DMS53 treated with DMSO at 0.1 percent for 48 hours (cell line): ENCODE data around the gene SPRR1A.

ENCODE experiments used
- DNase-seq: peaks from one replicate; lab custom pipeline; 2025; ENCODE audit not compliant: unreplicated experiment; lab: John Stamatoyannopoulos, UW

Gene SPRR1A

DNA sequence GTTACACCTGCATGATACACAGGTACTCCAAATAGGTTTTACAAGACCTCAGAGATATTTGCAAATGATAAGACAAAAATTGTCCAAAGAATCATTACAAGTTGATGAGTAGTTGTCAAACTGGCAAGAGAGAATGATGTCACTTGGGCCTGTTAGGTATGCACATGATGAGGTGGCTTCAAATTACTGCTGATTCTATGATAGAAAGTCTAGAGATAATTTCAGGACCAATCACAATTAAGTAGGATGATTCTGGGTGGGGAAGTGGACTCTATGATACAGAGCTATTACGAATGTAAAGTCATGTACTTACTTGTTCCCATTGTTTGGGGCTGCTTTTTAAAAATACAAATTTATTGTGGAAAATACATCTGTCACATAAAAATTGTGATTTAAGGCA, 41.9 kb downstream of the SPRR1A start:
- DNase-seq: no peak

DNA sequence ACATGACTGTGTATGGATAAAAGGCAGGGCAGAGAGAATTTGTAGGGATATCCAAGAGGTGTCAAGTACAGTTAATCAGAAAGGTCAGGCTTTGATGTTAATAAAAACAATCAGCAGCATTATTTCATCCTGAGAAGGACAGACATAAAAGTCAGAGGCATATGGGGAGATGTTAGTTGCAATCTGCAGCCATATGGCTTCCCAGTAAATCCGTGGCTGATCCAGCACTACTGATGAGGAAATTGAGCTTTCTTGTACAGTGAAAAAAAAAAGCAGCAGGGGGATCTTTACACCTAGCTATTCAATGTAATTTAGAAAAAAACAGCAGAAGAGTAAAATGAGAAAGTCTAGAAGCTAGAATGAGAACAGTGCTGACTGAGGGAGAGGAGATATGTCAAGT, 44.9 kb downstream of the SPRR1A start:
- DNase-seq: no peak

DNA sequence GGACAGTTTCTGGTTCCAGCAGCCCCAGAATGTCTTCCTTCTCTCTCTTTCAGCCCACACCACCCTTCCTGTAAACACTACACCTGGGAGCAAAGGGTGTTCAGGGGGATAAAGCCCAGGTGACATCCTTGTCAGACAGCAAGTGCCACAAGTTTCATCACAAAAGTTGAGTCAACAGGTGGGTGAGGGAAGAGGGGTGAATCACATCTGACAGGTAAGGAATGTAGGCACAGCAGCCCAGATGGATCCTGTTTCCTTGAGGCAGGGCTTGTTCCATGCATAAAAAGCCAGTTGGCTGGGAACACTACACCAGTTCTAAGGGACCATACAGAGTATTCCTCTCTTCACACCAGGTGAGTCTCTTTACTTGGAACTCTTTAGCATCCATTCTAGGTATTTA, 47.0 kb downstream of the SPRR1A start, which contains the start of gene SPRR1B:
Gene SPRR1B (plus strand): TSS at position 309 of the 400 bp plus-strand sequence. CDS start 1,143 bp downstream, outside the sequence.
- no peak for DNase-seq

DNA sequence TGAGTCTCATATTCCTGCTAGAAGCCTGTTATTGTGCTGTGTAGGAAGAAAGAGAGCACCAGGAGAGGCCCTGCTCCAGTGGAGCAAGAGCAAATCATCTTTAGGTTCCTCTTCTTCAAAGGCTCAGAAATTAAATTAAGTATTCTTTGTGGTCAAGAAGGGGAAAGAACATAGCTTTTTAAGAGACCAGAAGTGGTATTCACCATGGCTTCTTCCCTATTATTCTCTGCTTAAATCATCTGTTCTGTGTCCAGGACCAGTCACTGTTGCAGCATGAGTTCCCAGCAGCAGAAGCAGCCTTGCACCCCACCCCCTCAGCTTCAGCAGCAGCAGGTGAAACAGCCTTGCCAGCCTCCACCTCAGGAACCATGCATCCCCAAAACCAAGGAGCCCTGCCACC, 48.2 kb downstream of the SPRR1A start:
- DNase-seq: no peak

DNA sequence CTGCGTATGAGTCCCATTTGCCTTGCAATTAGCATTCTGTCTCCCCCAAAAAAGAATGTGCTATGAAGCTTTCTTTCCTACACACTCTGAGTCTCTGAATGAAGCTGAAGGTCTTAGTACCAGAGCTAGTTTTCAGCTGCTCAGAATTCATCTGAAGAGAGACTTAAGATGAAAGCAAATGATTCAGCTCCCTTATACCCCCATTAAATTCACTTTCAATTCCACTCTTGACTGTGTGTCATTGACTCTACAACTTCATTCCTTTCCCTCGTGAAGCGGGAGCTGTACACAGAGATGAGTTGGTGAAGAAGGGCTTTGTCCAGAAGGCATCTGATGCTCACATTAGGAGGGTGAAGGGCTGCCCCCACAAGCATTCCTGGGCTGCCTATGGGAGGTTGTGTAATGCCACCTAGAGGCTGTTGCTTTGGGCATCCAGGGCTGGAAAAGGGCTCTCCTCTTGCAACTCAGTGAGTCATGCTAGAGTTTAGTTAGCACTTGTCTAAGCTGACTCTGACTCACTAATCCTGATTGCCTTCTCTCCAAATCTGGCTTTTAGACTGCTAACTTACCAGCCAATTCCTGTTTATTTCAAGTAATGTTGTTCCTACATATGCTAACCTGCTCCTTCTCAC, 48.9 kb downstream of the SPRR1A start:
- no peak for DNase-seq

DNA sequence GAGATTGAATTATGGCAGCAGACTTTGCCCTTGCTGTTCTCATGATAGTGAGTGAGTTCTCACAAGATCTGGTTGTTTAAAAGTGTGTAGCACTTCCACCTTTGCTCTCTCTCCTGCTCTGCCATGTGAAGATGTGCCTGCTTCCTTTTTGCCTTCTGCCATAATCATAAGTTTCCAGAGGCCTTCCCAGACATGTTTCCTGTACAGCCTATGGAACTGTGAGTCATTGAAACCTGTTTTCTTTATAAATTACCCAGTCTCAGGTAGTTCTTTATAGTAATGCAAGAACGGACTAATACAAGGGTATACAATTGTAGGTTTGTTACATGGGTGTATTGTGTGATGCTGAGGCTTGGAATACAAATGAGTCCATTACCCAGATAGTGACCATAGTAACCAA, 51.3 kb downstream of the SPRR1A start:
- DNase-seq: no peak
